ENCODE measurements around the gene CDH4.
"Not testable (repeated sequence)": the region's sequence is repeated elsewhere in the genome, so short reads cannot be mapped to it uniquely, and the experiment has no call there.

Gene CDH4

GRCh38 chr20:61254881-61255626 lies 3.0 kb downstream of the CDH4 start:
- FAIRE-seq, result no peak

DNA sequence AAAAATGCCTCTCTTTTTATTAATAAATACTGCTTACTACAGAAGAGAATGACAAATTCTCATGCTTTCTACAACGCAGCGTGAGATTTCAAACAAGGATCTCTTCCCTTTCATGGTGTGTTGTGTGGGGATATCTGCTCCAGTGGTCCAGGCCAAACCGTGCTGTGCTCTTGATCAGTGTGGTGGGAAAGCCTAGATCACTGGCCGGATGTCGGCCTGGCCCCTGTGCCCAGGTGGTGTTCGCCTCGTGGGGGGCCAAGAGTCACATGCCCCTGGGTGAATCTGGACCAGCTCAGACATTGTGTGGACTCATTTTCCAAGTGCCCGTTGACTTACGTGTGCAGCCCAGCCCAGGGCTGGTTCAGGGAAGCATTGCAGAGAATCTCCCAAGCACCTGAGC lies 4.3 kb downstream of the CDH4 start:
- FAIRE-seq, result no peak

GRCh38 chr20:61256824-61257223 lies 4.8 kb downstream of the CDH4 start:
- no peak for FAIRE-seq

DNA sequence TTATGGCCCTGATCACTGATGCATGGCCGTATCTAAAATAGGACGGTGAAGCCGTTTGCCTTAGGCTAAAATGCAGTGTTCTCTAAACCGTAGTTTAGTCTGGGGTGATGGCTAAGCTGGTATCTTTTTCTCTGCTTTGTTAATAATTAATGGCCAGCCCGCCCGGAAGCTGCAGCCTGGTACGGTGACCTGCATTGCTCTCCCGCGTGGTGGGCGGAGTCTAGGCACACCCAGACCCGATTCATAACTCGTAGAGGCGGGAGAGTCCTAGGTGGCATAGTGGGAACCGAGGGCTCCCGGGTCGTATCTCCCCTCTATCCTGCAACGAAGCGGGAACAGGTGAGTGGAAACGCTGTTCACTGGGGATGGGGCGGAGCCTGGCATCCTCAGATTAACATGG lies 5.5 kb downstream of the CDH4 start:
- no peak for FAIRE-seq

DNA sequence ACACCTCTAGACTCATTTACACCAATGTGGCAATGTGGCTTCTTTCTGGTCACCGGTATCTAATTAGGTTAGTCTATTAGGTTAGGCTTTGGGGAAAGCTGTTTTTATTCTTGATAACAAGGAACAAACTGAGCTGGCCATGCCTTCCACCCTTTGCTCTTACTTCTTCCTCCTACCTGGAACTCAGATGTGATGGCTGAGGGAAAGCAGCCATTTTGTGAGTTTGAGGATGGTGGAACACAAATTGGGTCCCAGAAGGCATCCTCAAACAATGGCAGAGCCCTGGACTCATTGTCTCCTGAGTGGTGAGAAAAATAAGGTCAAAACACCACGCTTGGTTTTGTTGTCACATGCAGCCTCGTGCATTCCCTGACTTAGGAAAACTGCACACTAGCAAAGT lies 7.7 kb downstream of the CDH4 start:
- FAIRE-seq, result no peak

- no peak for FAIRE-seq
Measured at GRCh38 chr20:61260905-61261304, 8.8 kb downstream of the CDH4 start.

DNA sequence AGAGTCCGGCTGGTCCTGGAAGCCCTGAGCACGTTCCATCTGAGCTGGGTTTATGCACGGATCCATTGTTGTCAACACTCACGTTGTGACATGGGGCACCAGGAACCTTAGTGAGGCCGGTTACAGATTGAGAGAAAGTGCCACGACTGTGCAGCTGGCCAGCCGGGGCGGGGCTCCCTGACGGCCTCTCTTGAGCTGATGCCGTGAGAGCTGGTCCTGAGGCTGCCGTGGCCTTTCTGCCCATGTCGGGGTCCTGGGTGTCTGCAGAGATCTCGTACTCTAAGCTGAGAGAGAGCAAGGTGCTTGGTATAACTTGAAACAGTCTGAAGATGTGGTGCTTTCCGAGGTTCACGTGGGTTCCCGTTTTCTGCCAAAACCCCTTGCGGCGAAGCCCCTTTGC lies 10.0 kb downstream of the CDH4 start:
- no peak for FAIRE-seq

GRCh38 chr20:61262514-61262913 lies 10.5 kb downstream of the CDH4 start:
- no peak for FAIRE-seq

DNA sequence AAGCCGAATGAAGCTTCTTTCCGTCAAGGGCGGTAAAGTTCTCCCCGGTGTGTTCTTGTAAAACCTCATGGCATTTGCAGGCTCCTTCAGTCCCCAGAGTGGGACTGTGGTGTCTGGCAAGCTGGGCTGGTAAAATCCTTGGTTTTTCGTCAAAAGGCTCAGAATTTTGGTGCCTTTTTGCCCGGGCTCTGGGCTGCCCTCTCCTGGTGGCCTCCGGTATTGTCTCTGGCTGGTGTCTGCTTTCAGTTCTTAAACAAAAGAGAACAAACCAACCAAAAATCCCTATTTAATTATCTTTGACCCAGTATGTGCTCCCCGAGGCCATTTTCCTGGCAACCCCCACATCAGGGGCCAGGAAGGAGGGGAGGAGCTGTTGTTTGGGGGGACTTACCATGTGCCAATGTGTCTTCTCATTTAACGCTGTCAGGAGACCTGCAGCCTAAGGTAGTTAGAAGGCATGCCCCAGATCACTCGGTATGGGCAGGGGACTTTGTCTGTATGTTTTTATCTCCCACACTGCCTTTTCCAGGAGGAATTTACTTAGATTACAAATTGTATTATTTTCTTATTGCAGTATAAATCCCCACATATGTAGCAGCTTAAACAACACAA lies 11.1 kb downstream of the CDH4 start:
- no peak for FAIRE-seq

DNA sequence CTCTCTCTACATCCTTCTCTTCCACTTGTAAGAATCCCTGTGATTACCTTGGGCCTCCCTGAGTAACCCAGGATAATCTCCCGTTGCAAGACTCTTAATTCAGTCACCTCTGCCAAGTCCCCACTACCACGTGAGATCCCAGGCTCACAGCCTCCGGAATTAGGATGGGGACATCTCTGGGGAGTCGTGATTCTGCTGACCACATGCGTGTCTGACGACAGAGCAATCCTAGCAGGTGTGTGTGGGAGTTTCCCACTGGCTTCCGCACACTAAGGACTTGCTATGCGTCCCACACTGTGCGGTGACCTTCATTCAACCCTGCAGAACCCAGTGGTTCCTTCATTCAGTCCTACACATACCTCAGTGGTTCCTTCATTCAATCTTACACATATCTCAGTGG lies 11.9 kb downstream of the CDH4 start:
- FAIRE-seq, result no peak

GRCh38 chr20:61267241-61267640 lies 15.2 kb downstream of the CDH4 start:
- FAIRE-seq, result no peak

GRCh38 chr20:61268024-61268423 lies 16.0 kb downstream of the CDH4 start:
- no peak for FAIRE-seq

DNA sequence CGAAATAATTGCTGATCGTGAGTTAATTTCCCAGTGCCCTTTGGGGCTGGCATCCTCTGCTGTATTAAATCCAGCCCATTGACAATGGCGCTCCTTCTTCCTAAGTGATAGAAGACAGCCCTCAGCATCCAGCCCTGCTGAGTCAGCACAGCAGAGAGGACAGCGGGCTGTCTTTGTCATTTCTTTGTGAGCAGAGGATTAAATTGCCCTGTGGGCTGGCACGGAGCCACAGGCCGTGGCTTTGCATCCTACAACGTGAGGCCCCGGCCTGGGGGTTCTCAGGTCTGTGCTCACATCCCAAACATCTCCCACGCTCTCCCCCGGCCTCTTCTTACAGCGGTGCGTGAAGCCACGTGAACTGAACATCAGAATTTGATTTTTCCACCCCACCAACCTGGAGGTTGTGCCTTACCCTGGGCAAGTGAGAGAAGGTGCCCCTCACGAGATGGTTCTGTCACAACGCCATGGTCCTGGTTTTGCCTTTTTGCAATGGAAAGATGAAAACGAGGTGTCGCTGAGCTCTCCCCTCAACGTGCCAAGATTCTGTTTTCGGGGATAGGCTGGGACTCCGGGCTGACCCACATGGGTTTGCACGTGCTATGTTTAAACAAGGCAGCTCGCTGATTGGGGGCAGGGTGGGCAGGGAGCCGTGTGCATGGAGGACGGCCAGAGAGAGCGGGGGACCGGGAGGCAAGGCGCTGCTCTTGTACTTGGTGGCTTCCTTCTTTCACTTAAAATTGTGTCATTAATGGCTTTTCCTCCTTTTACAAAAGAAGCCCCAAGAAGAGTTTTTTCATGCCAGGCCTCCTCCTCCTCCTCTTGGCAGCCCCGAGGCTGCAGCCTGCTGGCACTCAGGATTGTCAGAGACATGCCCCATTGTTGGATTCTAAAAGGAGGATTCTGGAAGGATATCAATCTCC lies 19.5 kb downstream of the CDH4 start:
- no peak for FAIRE-seq

DNA sequence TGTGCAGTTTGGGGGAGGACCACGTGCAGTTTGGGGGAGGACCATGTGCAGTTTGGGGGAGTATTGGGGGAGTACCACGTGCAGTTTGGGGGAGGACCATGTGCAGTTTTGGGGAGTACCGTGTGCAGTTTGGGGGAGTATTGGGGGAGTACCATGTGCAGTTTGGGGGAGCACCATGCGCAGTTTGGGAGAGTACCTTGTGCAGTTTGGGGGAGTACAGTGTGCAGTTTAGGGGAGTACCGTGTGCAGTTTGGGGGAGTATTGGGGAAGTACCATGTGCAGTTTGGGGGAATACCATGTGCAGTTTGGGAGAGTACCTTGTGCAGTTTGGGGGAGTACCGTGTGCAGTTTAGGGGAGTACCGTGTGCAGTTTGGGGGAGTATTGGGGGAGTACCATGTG lies 21.0 kb downstream of the CDH4 start:
- FAIRE-seq, result not testable (repeated sequence)

DNA sequence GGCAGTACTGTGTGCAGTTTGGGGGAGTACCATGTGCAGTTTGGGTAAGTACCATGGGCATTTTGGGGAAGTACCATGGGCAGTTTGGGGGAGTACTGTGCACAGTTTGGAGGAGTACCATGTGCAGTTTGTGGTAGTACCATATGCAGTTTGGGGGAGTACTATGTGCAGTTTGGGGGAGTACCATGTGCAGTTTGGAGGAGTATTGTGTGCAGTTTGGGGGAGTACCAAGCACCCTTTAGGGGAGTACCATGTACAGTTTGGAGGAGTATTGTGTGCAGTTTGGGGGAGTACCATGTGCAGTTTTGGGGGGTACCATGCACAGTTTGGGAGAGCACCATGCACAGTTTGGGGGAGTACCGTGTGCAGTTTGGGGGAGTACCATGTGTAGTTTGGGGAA lies 21.6 kb downstream of the CDH4 start:
- FAIRE-seq, result not testable (repeated sequence)

GRCh38 chr20:61274326-61274725 lies 22.3 kb downstream of the CDH4 start:
- no peak for FAIRE-seq

GRCh38 chr20:61278296-61278695 lies 26.2 kb downstream of the CDH4 start:
- no peak for FAIRE-seq

- no peak for FAIRE-seq
Measured at GRCh38 chr20:61279621-61280150, 27.6 kb downstream of the CDH4 start.

DNA sequence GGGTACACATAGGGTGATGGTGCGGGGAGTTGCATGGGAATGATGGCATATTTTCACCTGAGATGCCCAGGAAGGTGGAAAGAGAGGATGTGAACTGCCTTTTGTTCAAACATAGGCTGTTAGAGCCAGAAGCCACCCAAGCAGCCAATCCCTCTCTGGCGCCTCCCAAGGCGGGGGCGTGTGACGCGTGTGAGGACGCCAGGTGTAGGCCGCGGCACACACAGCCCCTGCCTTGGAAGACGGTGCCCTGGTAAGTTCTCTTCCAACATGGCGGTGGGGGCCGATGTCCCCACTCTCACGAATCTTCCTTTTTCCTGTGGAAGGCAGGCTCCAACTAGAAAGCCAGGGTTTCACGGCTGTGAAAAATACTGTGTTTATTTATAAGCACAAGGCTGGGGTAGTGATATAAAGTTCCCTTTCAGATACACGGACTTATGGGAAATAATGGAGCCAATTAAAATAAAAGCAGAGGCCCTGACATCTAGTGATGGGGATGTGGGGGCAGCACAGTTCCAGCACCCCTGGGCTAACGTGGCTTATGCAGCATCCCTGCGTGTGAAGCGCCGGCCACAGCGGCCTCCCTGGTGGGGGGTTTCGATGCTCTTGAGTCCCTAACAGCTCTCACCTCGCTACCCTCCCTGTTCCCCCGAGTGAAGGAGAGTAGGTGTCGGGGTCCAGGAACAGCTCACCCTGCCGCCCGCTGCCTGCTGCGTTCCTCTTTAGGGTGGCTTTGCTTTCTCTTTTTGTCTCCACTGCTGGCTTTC lies 28.3 kb downstream of the CDH4 start:
- FAIRE-seq, result no peak

DNA sequence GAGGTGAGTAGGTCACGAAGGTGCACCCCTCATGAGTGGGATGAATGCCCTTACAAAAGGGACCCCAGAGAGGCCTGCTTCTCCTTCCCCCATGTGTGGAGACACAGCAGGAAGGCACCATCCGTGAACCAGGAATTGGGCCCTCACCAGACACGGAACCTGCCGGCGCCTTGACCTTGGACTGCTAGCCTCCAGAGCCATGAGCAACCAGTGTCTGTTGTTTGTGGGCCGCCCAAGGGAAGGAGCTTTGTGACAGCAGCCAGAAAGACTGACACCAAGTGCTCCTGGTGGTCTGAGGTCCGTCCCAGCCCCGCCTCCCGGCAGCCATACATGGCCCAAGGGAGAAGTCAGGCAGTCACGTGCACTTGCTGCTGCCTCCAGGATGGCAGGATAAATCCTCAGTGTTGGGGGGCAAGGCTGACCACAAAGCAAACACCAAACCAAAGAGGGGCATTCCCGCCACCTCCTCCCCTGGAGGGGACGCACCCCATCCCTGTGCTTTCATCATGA lies 29.3 kb downstream of the CDH4 start:
- FAIRE-seq, result no peak

GRCh38 chr20:61284752-61285151 lies 32.7 kb downstream of the CDH4 start:
- no peak for FAIRE-seq

- no peak for FAIRE-seq
Measured at GRCh38 chr20:61285152-61285645, 33.1 kb downstream of the CDH4 start.
